K562 (cell line): ENCODE data around the gene GDAP2. TPM values are rescaled to one million over a fixed set of nuclear protein-coding genes. Genes with fewer than 3 reads are reported as not detected.

ENCODE experiments used
- CAMTA2 ChIP-seq: fragments of 250-450 bp; sonication (Bioruptor Pico); conservative IDR thresholded peaks from 2 replicates; pipeline ENCODE4 v1.5.1; 2022
- E2F6 ChIP-seq, 2 experiments: IDR thresholded peaks; 2 replicates each; pipeline ENCODE4 v1.6.1; 2011; ENCODE audit warnings: borderline replicate concordance in 1 of 2, control low read depth in 1 of 2, low read depth in 1 of 2, low read length in 1 of 2, mild to moderate bottlenecking in 1 of 2, mixed read lengths in 1 of 2, moderate library complexity in 1 of 2; ENCODE audit not compliant: insufficient read depth in 1 of 2, insufficient read length in 1 of 2, poor library complexity in 1 of 2, severe bottlenecking in 1 of 2; ENCODE audit errors: extremely low read depth in 1 of 2
- FOXJ2 ChIP-seq: fragments of 200-800 bp; sonication (Bioruptor generic); IDR thresholded peaks from 2 replicates; pipeline ENCODE4 v1.6.1; 2016; ENCODE audit warnings: missing genetic modification characterization, missing compliant biosample characterization
- MBD2 ChIP-seq: sonication (generic); IDR thresholded peaks from 2 replicates; pipeline ENCODE4 v1.6.1; 2016; ENCODE audit warnings: low read depth, borderline replicate concordance
- MYC ChIP-seq, 2 experiments: fragments of 250-450 bp in 1 of 2; sonication (Bioruptor Pico) in 1 of 2; IDR thresholded peaks; 2 replicates each; pipeline versions ENCODE4 v1.5.1 to v1.6.1; 2012 to 2021; ENCODE audit warnings: low read depth in 2 of 2, borderline replicate concordance in 1 of 2, improper control_type of control experiment in 1 of 2, low read length in 1 of 2, mild to moderate bottlenecking in 1 of 2, moderate library complexity in 1 of 2
- NR4A1 ChIP-seq, 2 experiments: fragments of 250-450 bp in 1 of 2; fragments of 450-650 bp in 1 of 2; sonication (Bioruptor Pico) in 1 of 2; IDR thresholded peaks; 2 replicates each; pipeline versions ENCODE4 v1.4.0 to v1.6.1; 2016 to 2020; ENCODE audit warnings: mild to moderate bottlenecking in 2 of 2, missing compliant biosample characterization in 1 of 2, missing genetic modification characterization in 1 of 2, moderate library complexity in 1 of 2
- OTX1 ChIP-seq: fragments of 450-650 bp; formaldehyde crosslinking; IDR thresholded peaks from 2 replicates; pipeline ENCODE4 v1.4.0; 2022; ENCODE audit warnings: mild to moderate bottlenecking
- PPARD ChIP-seq: fragments of 250-450 bp; sonication (Bioruptor Pico); IDR thresholded peaks from 2 replicates; pipeline ENCODE4 v1.8.0; 2022; ENCODE audit warnings: inconsistent platforms, mild to moderate bottlenecking, moderate library complexity
- TAF1 ChIP-seq: IDR thresholded peaks from 2 replicates; pipeline ENCODE4 v1.6.1; 2011; ENCODE audit warnings: mild to moderate bottlenecking, low read length, moderate library complexity; ENCODE audit not compliant: insufficient read depth, control insufficient read depth, severe bottlenecking; ENCODE audit errors: extremely low read depth
- ZFX ChIP-seq: sonication (generic); formaldehyde crosslinking; IDR thresholded peaks from 2 replicates; pipeline ENCODE4 v1.8.0; 2022; ENCODE audit warnings: mild to moderate bottlenecking, missing genetic modification reagents, moderate library complexity
- ZNF12 ChIP-seq: sonication (generic); formaldehyde crosslinking; IDR thresholded peaks from 2 replicates; pipeline ENCODE4 v1.4.0; 2020; ENCODE audit warnings: mild to moderate bottlenecking, missing genetic modification reagents
- ZNF639 ChIP-seq, 2 experiments: fragments of 200-800 bp in 1 of 2; sonication (Bioruptor generic) in 1 of 2; sonication (generic) in 1 of 2; formaldehyde crosslinking in 1 of 2; IDR thresholded peaks in 1 of 2; conservative IDR thresholded peaks in 1 of 2; 2 replicates each; pipeline versions ENCODE4 v1.5.0 to v1.6.1; 2016 to 2020; ENCODE audit warnings: missing compliant biosample characterization in 1 of 2, missing genetic modification characterization in 1 of 2, missing genetic modification reagents in 1 of 2
- polyA plus RNA-seq, 8 experiments: library from polyadenylated mRNA; depleted of rRNA in 4 of 8; stranded (reverse) in 5 of 8; unstranded in 3 of 8; fragments of >200 nt; fragmentation: Nextera tagmentation in 2 of 8; fragmentation: Illumina TruSeq in 1 of 8; extraction: Ambion mirVana in 2 of 8; extraction: Trizol in 1 of 8; gene quantifications; 2 replicates each; pipeline versions ENCODE4 v1.2.1 to v1.2.3, GENCODE V29; 2011 to 2014; ENCODE audit warnings: inconsistent platforms in 1 of 8, missing spikeins in 1 of 8
- total RNA-seq, 7 experiments: library from RNA; depleted of rRNA in 6 of 7; stranded (reverse); fragments of >200 nt in 6 of 7; fragmentation: Illumina TruSeq in 2 of 7; extraction: Trizol in 2 of 7; gene quantifications; 2 replicates each; pipeline versions ENCODE4 v1.2.1 to v1.2.3, GENCODE V29; 2011 to 2021; ENCODE audit warnings: low replicate concordance in 1 of 7
- TF ChIP-seq, protein P1 (sequence below), 2 experiments: IDR thresholded peaks; 2 replicates each; pipeline ENCODE4 v1.6.1; 2012; ENCODE audit warnings: improper control_type of control experiment in 2 of 2, low read depth in 2 of 2, low read length in 2 of 2, borderline replicate concordance in 1 of 2
- TF ChIP-seq, protein P2 (sequence below): fragments of 150-350 bp; conservative IDR thresholded peaks from 2 replicates; pipeline ENCODE4 v1.6.1; 2014; ENCODE audit warnings: low read length

GDAP2 gene
- total and polyA plus RNA-seq, 9 of the 15 experiments (the other 6 are each of a cell fraction or from before 2014, with no cell fraction given) = 4.1 to 23.1 (median 13.2) TPM

DNA sequence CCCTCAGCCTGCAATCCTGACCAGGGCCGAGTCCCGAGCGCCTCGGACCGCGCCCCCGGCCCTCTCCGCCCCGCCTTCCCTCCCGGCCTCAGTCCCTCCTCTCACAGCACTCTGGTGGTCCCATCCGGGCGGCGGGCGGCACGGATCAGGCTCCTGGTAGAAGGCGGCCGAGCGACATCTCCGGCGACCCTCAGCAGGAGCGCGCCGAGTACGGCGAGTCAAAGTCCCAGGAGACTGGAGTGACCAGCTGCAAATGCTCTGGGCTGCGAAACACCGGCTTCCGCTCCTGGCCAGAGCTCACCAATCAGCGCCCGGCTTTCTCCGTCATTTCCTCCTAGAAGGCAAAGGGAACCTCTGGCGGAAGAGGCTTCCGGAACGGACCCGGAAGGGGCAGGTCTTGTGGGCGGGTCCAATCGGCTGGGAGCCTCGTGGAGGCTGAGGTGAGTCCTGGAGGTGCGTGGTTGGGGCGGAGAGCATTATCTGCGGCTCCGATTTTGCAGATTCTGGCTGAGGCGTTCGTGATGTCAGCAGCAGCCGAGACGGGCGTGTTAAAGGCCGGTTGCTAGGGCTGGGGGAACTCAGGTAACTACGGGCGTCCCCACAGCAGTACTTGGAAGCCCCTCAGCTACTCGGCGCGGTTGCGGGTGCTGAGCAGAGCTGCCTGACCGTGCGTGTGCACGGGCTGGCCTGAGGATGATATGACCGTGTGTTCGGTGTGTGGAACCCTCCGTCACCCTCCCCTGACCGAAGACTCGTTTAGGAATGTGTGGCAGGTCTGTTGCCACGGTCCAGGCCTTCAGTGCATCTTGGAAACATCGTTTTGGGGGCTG is at the start of gene GDAP2, which contains the start of gene WDR3 (continued):
- TF ChIP-seq, protein P1, sequence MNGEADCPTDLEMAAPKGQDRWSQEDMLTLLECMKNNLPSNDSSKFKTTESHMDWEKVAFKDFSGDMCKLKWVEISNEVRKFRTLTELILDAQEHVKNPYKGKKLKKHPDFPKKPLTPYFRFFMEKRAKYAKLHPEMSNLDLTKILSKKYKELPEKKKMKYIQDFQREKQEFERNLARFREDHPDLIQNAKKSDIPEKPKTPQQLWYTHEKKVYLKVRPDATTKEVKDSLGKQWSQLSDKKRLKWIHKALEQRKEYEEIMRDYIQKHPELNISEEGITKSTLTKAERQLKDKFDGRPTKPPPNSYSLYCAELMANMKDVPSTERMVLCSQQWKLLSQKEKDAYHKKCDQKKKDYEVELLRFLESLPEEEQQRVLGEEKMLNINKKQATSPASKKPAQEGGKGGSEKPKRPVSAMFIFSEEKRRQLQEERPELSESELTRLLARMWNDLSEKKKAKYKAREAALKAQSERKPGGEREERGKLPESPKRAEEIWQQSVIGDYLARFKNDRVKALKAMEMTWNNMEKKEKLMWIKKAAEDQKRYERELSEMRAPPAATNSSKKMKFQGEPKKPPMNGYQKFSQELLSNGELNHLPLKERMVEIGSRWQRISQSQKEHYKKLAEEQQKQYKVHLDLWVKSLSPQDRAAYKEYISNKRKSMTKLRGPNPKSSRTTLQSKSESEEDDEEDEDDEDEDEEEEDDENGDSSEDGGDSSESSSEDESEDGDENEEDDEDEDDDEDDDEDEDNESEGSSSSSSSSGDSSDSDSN (IDR thresholded peaks at IDR 0.05; ENCODE audit: borderline replicate concordance in 1 of 2, low read depth in 2 of 2, low read length in 2 of 2) = peak; percentile 15 to 51; a peak in 2 of 4 replicates
- TF ChIP-seq PPARD (CRISPR knock-in tag) (no peak), OTX1 (CRISPR knock-in tag) (no peak), TAF1 (peak; percentile 56), ZNF639 (CRISPR knock-in tag; conservative IDR thresholded peaks at IDR 0.05 in 1 of 2, IDR thresholded peaks at IDR 0.05 in 1 of 2) (no peak), FOXJ2 (tag) (no peak), ZNF12 (CRISPR knock-in tag) (no peak), NR4A1 (CRISPR knock-in tag; IDR thresholded peaks at IDR 0.05) (no peak), NR4A1 (tag; IDR thresholded peaks at IDR 0.05) (no peak), ZFX (CRISPR knock-in tag) (peak; percentile 59), E2F6 (IDR thresholded peaks at IDR 0.05; ENCODE audit: borderline replicate concordance in 1 of 2, extremely low read depth in 1 of 2, insufficient read depth in 1 of 2, insufficient read length in 1 of 2, low read depth in 1 of 2, low read length in 1 of 2, poor library complexity in 1 of 2, severe bottlenecking in 1 of 2) (peak; percentile 45 to 49), MBD2 (peak; percentile 80), MYC (IDR thresholded peaks at IDR 0.05; ENCODE audit: low read depth, low read length) (peak; percentile 99), MYC (CRISPR knock-in tag; IDR thresholded peaks at IDR 0.05; ENCODE audit: borderline replicate concordance, low read depth) (peak; percentile 89; the same call in 1 of the 2 replicates), CAMTA2 (CRISPR knock-in tag) (no peak)
- TF ChIP-seq, protein P2, sequence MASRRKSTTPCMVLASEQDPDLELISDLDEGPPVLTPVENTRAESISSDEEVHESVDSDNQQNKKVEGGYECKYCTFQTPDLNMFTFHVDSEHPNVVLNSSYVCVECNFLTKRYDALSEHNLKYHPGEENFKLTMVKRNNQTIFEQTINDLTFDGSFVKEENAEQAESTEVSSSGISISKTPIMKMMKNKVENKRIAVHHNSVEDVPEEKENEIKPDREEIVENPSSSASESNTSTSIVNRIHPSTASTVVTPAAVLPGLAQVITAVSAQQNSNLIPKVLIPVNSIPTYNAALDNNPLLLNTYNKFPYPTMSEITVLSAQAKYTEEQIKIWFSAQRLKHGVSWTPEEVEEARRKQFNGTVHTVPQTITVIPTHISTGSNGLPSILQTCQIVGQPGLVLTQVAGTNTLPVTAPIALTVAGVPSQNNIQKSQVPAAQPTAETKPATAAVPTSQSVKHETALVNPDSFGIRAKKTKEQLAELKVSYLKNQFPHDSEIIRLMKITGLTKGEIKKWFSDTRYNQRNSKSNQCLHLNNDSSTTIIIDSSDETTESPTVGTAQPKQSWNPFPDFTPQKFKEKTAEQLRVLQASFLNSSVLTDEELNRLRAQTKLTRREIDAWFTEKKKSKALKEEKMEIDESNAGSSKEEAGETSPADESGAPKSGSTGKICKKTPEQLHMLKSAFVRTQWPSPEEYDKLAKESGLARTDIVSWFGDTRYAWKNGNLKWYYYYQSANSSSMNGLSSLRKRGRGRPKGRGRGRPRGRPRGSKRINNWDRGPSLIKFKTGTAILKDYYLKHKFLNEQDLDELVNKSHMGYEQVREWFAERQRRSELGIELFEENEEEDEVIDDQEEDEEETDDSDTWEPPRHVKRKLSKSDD = no peak
